ENCODE measurements around the gene PELO.

DNA sequence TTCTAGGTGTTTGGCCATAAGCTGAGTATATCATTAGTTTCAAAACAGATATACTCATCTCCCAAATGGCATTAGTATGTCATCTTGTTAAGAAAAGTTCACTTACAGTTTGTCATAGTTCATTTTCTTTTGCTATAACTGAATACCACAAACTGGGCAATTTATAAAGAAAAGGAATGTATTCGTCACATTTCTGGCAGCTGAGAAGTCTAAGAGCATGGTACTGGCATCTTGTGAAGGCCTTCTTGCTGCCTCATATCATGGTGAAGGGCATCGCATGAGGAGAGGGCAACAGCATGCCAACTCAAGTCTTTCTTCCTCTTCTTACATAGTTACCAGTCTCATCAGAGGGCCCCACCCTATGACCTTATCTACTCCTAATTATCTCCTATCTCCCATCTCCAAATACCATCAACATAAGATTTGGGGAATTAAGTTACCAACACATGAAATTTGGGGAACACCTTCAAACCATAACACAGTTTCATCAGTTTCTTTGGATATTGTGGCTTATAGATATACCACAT, 20.4 kb upstream of the PELO start:
- TF ChIP-seq, protein P1, sequence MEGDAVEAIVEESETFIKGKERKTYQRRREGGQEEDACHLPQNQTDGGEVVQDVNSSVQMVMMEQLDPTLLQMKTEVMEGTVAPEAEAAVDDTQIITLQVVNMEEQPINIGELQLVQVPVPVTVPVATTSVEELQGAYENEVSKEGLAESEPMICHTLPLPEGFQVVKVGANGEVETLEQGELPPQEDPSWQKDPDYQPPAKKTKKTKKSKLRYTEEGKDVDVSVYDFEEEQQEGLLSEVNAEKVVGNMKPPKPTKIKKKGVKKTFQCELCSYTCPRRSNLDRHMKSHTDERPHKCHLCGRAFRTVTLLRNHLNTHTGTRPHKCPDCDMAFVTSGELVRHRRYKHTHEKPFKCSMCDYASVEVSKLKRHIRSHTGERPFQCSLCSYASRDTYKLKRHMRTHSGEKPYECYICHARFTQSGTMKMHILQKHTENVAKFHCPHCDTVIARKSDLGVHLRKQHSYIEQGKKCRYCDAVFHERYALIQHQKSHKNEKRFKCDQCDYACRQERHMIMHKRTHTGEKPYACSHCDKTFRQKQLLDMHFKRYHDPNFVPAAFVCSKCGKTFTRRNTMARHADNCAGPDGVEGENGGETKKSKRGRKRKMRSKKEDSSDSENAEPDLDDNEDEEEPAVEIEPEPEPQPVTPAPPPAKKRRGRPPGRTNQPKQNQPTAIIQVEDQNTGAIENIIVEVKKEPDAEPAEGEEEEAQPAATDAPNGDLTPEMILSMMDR (IDR thresholded peaks at IDR 0.05) = no peak
- TF ChIP-seq POLR2A (IDR thresholded peaks at IDR 0.05) = no peak

Data from thyroid gland (tissue), 4 donors.